Measurements from ENCODE around the gene SYNE1. TPM values are rescaled to one million over a fixed set of nuclear protein-coding genes. Genes with fewer than 3 reads are reported as not detected.

The SYNE1 gene
- polyA plus RNA-seq, 1 donor from 2014 or later, result 38.5 TPM

- no peaks in the 10 kb centered on the region for H3K9me2 ChIP-seq (ENCODE audit: insufficient read depth, low read length)
- H3K79me2 ChIP-seq (replicated peaks; ENCODE audit: insufficient read depth, low read length), result no peaks in the 10 kb centered on the region
- no peaks in the 10 kb centered on the region for H4K20me1 ChIP-seq (ENCODE audit: insufficient read depth)
- no peaks in the 10 kb centered on the region for H3K36me3 ChIP-seq (ENCODE audit: insufficient read depth, low read length)
- no peak overlapping the region for H3K4me3 ChIP-seq (ENCODE audit: low read length)
- H3K27me3 ChIP-seq (ENCODE audit: insufficient read depth, low read depth, low read length), result no peaks in the 10 kb centered on the region
- H3K27ac ChIP-seq (ENCODE audit: low read length), result no peak overlapping the region
- H3K9ac ChIP-seq (ENCODE audit: low read length), result no peak overlapping the region
- H3K9me3 ChIP-seq (ENCODE audit: low read length), result no peaks in the 10 kb centered on the region
- TF ChIP-seq MXI1 (conservative IDR thresholded peaks at IDR 0.05; ENCODE audit: poor library complexity, severe bottlenecking) (no peak), TAF1 (IDR thresholded peaks at IDR 0.05; ENCODE audit: low read depth) (no peak), POLR2AphosphoS5 (IDR thresholded peaks at IDR 0.05) (no peak), EP300 (conservative IDR thresholded peaks at IDR 0.05; ENCODE audit: poor library complexity, severe bottlenecking) (no peak), RAD21 (conservative IDR thresholded peaks at IDR 0.05) (no peak), REST (IDR thresholded peaks at IDR 0.05; ENCODE audit: borderline replicate concordance) (no peak), SMC3 (conservative IDR thresholded peaks at IDR 0.05; ENCODE audit: poor library complexity) (no peak), EZH2 (IDR thresholded peaks at IDR 0.05; ENCODE audit: borderline replicate concordance, insufficient read depth, low read length, poor library complexity, severe bottlenecking) (no peak)
- TF ChIP-seq, protein P1, sequence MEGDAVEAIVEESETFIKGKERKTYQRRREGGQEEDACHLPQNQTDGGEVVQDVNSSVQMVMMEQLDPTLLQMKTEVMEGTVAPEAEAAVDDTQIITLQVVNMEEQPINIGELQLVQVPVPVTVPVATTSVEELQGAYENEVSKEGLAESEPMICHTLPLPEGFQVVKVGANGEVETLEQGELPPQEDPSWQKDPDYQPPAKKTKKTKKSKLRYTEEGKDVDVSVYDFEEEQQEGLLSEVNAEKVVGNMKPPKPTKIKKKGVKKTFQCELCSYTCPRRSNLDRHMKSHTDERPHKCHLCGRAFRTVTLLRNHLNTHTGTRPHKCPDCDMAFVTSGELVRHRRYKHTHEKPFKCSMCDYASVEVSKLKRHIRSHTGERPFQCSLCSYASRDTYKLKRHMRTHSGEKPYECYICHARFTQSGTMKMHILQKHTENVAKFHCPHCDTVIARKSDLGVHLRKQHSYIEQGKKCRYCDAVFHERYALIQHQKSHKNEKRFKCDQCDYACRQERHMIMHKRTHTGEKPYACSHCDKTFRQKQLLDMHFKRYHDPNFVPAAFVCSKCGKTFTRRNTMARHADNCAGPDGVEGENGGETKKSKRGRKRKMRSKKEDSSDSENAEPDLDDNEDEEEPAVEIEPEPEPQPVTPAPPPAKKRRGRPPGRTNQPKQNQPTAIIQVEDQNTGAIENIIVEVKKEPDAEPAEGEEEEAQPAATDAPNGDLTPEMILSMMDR (IDR thresholded peaks at IDR 0.05; ENCODE audit: poor library complexity, severe bottlenecking), result no peak
- H3K4me2 ChIP-seq (ENCODE audit: low read length), result no peak overlapping the region
- no peak overlapping the region for H2AFZ ChIP-seq (ENCODE audit: low read depth, low read length)
- no peaks in the 10 kb centered on the region for H3F3A ChIP-seq (ENCODE audit: insufficient read depth, low read length, poor library complexity, severe bottlenecking)
Observed at GRCh38 chr6:152454003-152454402, 183.2 kb downstream of the SYNE1 start.

DNA sequence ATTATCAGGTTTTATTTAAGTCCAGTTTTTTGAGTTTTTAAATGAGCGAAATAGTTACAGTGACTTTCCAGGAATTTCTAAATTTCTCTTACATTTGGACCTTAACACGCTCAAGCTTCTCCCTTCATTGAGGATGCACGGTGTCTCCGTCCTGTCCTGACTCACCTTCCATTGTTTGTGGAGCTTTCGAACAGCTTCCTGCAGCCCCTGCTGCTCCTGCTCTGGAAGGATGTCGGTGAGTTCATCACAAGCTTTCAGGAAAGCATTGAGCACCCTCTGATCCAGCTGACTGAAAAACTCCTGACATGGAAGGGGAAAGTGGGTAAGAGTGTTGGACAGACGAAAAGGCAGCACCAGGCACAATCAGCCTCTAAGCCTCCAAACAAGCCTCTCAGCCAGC, 183.7 kb downstream of the SYNE1 start:
- Histone ChIP-seq H2AFZ (ENCODE audit: low read depth, low read length) (no peak overlapping the region), H3F3A (ENCODE audit: insufficient read depth, low read length, poor library complexity, severe bottlenecking) (no peaks in the 10 kb centered on the region)
- no peak for TF ChIP-seq REST (IDR thresholded peaks at IDR 0.05; ENCODE audit: borderline replicate concordance)
- no peak for TF ChIP-seq MXI1 (conservative IDR thresholded peaks at IDR 0.05; ENCODE audit: poor library complexity, severe bottlenecking)
- TF ChIP-seq EZH2 (IDR thresholded peaks at IDR 0.05; ENCODE audit: borderline replicate concordance, insufficient read depth, low read length, poor library complexity, severe bottlenecking), result no peak
- no peak for TF ChIP-seq TAF1 (IDR thresholded peaks at IDR 0.05; ENCODE audit: low read depth)

More for the DNA sequence above, 183.7 kb downstream of the SYNE1 start:
- no peaks in the 10 kb centered on the region for H3K27me3 ChIP-seq (ENCODE audit: insufficient read depth, low read depth, low read length)
- H3K4me3 ChIP-seq (ENCODE audit: low read length), result no peak overlapping the region
- H3K4me2 ChIP-seq (ENCODE audit: low read length), result no peak overlapping the region
- no peaks in the 10 kb centered on the region for H3K79me2 ChIP-seq (replicated peaks; ENCODE audit: insufficient read depth, low read length)
- no peaks in the 10 kb centered on the region for H3K36me3 ChIP-seq (ENCODE audit: insufficient read depth, low read length)
- H3K9me2 ChIP-seq (ENCODE audit: insufficient read depth, low read length), result no peaks in the 10 kb centered on the region
- no peaks in the 10 kb centered on the region for H3K9me3 ChIP-seq (ENCODE audit: low read length)
- H3K27ac ChIP-seq (ENCODE audit: low read length), result no peak overlapping the region
- H4K20me1 ChIP-seq (ENCODE audit: insufficient read depth), result no peaks in the 10 kb centered on the region
- no peak overlapping the region for H3K9ac ChIP-seq (ENCODE audit: low read length)
